ENCODE measurements around the gene DAB2. TPM values are rescaled to one million over a fixed set of nuclear protein-coding genes. Genes with fewer than 3 reads are reported as not detected.

The DAB2 gene
- total RNA-seq, 1 donor from 2014 or later = 103 TPM

- DNase-seq = no peak
These were observed 43.4 kb downstream of the DAB2 start for GRCh38 chr5:39381376-39381775.

- peak; percentile 45 for DNase-seq
These were observed 45.1 kb downstream of the DAB2 start for GRCh38 chr5:39379693-39380092.

GRCh38 chr5:39377613-39378012 lies 47.2 kb downstream of the DAB2 start:
- peak; percentile 20 for DNase-seq

DNA sequence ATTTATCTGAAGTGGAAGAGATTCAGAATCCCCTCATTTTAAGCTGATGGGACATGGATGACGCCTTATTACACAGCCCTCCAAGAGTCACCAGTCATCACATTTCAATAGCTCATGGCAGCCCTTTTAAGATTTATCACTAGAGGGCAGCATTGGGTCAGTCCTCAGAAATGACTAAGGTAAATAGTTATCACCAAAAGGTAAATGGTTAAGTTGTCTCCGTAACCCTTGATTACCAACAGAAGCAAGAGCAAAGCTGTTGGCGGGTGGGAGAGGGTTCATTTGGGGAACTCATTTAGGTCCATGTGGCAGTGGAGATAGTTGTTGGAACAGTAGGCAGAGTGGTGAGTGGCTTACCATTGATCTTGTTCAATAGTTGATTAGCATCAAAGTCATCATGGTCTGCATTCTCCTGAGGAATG lies 48.5 kb downstream of the DAB2 start:
- peak; percentile 9 for DNase-seq

- DNase-seq = no peak
These were observed 51.0 kb downstream of the DAB2 start for GRCh38 chr5:39373791-39374190.

- no peak for DNase-seq
These were observed 53.5 kb downstream of the DAB2 start for GRCh38 chr5:39371367-39371635.

GRCh38 chr5:39370555-39371366 lies 54.0 kb downstream of the DAB2 start:
- DNase-seq = no peak

GRCh38 chr5:39369123-39369815 lies 55.5 kb downstream of the DAB2 start:
- no peak for DNase-seq

GRCh38 chr5:39368116-39368515 lies 56.7 kb downstream of the DAB2 start:
- DNase-seq = peak; percentile 18

GRCh38 chr5:39367711-39368110 lies 57.1 kb downstream of the DAB2 start:
- no peak for DNase-seq

DNA sequence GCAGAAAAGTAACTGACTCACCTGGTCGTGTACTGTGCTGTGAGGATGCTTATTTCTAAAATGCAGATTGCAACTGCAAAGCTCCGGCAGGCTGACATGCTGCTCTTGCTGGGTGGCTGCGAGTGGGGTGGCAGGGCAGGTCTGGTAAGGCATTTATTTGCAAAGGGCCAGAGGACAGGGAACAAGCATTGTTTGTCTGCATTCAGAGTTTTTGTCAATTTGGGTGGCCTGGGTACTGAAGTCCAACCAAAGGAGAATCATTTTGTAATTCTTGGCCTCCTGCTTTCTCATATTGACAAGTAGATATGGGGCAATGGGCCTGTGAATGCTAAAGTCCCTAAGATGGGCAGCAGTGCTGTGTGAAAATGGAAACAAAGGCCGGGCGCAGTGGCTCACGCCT lies 60.4 kb downstream of the DAB2 start, which contains the start of gene C9:
TSS of gene C9 (minus strand) at position 129 of the 400 bp plus-strand sequence. CDS start at position 98, 31 bp downstream.
- DNase-seq = no peak

GRCh38 chr5:39363217-39363616 lies 61.6 kb downstream of the DAB2 start:
- no peak for DNase-seq

DNA sequence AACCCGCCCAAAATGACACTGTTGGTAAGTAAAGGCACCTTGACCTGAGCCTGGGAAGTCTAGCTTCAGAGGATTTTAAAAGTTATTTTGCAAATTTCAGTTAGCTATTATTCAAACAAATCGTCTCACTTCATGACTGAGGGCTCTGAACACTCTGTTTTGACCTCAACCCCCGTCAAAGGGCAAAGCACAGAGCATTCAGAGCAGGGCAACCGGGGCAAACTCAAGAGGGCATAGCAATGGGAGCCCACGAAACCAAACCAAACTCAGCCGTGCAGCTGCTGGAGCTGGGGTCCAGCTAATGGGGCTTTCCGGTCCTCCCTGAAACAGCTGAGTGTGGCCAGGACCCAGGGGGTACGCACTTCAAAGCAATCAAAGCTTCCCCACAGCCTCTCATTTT lies 62.1 kb downstream of the DAB2 start:
- DNase-seq = no peak

DNA sequence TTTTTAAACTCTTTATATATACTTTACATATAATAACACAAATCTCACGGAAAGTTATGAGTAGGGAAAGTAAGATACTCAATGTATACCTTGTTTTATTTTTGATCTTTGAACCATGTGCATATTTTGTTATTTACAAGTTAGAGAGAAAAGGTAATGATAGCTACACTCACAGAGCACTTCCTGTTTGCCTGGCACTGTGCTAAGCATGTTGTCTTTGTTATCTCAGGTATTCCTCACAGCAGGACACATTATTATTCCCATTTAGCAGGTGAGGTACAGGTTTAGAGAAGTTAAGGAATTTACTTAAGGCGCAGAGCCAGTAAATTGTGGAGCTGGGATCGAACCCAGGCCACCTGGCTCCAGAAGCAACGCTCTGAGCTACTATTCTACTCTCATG lies 63.5 kb downstream of the DAB2 start:
- DNase-seq = no peak

DNA sequence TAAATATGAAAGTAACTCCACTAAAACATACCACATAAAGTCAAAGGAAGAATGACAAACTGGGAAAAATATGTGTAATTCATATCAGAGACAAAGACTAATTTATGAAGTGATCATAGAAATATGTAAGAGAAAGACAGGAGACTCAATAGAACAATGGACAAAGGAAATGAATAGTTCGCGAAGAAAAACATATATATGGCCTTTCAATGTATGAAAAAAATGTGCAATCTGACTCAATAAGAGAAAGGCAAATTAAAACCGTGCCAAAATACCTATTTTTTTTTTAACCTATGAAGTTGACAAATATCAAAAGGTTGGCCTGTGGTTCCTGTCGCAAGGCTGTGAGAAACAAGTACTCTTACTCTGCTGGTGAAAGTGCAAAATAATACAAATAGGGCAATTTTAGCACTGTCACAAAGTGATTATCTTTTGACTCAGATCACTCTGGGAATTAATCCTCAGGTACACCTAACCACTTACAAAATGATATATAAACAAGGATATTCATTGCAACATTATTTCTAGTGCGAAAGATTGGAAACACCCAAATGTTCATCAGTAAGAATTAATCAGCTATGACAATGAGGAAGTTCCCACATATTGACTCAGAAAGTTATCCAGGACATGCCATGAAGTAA lies 64.2 kb downstream of the DAB2 start:
- no peak for DNase-seq

- DNase-seq = no peak
These were observed 68.5 kb downstream of the DAB2 start for GRCh38 chr5:39356263-39356662.

GRCh38 chr5:39355324-39355723 lies 69.5 kb downstream of the DAB2 start:
- no peak for DNase-seq

GRCh38 chr5:39353717-39354399 lies 70.9 kb downstream of the DAB2 start:
- no peak for DNase-seq

DNA sequence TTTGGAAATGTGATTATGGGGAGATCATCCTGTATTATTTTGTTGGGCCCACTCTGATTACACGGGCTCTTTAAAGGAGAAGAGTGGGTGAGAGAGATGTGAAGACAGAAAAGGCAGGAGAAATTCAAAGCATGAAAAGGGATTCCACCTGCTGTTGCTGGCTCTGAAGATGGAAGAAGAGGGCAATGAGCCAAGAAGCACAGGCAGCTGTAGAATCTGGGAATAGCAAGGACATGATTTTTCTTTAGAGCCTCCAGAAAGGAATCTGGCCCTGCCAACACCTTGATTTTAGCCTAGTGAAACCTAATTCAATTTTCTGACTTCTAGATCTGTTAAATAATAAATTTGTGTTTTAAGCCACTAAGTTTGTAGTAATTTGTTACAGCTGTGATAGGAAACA lies 71.8 kb downstream of the DAB2 start:
- no peak for DNase-seq

GRCh38 chr5:39352170-39352569 lies 72.6 kb downstream of the DAB2 start:
- DNase-seq = no peak

DNA sequence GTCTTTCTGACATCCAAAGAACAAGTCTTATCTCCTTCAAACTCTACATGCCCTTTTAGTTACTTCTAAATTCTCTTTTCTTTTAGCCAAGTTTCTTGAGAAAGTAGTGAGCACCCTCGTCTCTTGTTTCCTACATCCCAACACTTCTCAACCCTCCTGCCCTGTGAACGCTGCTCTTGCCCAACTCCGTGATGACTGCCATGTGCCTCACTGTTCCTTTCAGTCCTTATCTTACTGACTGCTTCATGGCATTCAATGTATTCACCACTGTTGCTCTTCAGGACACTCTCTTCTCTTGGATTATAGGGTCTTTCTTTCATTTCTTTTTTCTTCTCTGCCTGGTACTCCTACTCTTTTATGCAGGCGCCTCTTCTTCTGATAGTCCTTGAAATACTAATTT lies 75.3 kb downstream of the DAB2 start:
- no peak for DNase-seq

DNA sequence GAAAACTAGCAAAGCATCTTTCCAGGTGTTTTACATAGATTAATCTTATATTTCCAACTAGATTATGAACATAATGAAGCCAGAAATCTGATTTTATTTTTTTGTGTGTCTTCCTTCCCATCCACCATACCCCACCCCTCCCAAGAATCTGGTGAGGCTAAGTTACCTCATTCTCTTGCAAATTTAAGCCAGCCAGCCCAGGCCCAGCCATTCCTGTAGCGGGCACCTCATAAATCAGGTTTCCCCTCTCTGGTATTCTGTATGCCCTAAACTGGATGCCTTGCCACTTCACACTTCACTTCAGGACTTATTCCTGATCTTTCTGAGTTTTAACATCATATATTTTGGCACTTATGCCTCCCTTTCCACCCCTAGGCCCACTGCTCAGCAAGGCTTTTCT lies 82.3 kb downstream of the DAB2 start:
- DNase-seq = no peak

GRCh38 chr5:39341896-39342295 lies 82.9 kb downstream of the DAB2 start:
- DNase-seq = peak; percentile 58
